COLO829 (cell line): ENCODE data around the gene SEBOX.
"Not testable (repeated sequence)": the region's sequence is repeated elsewhere in the genome, so short reads cannot be mapped to it uniquely, and the experiment has no call there.

ENCODE experiments used
- DNase-seq: peaks from one replicate; pipeline ENCODE4 v3.0.0; 2012; ENCODE audit warnings: low spot score

SEBOX gene

DNA sequence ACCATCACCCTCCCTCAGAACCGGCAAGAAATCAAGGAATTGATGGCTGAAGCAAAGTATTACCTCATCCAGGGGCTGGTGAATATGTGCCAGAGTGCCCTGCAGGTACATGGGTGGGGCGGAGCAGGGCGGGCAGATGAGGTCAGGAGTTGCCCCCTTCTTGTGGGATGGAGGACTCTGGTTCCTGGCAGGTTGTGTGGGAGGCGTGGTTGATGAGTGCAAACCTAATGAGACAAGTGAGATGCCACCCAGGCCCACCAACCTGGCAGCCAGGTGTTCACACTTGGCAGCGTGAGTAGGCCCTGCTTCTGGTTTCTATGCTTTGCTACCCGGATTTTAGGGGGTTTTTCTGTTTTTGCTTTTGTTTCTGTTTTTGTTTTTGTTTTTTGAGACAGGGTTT, 24.6 kb downstream of the SEBOX start:
- DNase-seq: no peak

DNA sequence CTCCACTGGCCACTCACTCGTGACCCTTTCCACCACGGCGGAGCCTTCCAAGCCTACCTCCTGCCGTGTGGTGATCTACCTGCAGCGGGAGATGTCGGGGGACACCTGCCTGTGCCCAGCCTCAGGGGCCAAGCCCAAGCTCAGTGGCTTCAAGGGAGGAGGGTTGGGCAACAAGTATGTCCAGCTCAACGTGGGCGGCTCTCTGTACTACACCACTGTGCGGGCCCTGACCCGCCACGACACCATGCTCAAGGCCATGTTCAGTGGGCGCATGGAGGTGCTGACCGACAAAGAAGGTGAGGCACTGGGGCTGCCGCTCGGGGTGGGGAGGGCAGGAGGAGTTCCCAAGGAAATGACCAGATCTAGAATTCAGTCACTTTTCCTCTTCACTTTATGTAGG, 25.6 kb downstream of the SEBOX start:
- DNase-seq: no peak

DNA sequence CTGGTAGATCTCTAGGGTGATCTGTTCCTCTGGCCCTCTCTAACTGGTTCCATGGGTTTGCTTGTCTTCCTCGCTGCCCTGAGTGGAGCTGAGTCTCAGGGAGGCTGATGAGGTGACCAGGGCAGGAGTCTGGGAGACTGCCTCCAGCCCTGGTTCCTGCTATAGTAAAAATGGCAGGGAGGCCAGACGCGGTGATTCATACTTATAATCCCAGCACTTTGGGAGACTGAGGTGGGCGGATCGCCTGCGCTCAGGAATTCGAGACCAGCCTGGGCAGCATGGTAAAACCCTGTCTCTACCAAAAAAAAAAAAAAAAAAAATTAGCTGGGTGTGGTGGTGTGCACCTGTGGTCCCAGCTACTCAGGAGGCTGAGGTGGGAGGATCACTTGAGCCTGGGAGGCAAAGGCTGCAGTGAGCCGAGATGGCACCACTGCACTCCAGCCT, 26.2 kb downstream of the SEBOX start:
- not testable (repeated sequence) for DNase-seq

DNA sequence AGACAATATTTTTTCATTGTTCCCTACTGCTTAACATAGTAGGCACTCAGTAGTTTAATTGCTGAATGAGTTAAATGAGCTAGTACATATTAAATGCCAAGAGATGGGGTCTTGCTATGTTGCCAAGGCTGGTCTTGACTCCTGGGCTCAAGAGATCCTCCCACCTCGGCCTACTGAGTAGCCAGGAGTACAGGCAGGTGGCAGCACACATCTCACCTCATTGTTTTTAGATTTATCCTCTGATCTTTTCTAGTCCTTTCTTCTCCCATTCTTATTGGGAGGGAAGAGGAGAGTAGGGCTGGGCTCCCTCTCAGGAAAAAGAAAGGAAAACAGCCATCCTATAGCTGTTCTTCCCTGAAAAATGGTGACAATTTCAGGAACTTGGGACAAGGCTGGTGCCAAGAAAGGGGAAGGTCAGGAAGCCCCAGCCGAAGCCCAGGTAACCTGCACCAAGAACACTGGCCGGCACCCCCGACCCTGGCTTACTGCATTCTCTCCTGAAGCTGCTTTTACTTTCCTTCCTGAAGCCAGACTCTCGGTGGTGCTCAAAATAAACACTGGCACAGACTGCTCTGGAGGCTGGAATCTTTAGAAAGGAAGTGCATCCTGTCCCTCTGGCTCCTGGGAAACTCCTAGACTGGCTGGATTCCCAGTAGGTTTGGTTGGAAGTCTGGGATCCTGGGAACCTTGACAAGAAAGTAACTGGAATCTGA, 26.8 kb downstream of the SEBOX start:
- no peak for DNase-seq

DNA sequence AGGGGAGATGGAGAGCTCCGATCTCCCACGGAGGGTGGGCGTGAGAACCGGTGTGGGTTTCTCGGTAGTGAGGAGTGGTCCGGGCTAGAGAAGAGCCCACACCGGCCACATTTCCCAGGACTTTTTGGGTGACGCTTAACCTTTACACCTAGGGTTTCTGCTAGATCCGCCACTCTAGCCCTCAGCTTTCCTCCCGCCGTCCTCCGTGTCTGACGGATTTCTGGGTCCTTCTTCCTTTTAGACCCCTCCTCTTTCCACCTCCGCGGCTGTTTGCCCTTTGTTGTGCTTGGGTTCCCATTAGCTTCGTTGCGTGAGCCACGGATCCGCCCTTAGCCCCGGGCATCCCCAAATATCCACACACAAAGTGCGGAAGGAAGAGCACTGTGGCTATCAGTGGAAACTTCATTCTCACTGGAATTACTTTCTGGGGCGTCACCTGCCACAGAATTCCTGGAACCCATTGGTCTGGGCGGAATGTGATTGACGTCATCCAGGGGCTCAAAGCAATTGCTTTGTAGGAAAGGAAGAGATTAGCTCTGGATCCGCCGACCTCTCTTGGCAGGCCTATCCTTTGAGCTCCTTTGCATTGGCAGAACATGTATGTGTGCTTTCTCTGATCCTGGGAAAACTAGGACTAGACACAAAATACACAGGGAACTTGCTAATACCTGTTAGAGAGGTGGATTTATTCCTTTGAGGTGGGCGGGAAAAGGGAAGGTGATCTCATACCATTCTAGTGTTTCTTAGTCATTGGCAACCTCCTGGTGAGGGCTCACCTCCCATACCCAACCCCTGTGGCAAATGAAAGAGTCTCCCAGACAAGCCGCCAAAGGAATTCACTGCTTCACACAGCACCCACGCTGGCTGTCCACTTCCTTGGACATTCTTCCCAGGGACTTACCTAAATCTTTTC, 28.8 kb downstream of the SEBOX start:
- peak; percentile 32 for DNase-seq

DNA sequence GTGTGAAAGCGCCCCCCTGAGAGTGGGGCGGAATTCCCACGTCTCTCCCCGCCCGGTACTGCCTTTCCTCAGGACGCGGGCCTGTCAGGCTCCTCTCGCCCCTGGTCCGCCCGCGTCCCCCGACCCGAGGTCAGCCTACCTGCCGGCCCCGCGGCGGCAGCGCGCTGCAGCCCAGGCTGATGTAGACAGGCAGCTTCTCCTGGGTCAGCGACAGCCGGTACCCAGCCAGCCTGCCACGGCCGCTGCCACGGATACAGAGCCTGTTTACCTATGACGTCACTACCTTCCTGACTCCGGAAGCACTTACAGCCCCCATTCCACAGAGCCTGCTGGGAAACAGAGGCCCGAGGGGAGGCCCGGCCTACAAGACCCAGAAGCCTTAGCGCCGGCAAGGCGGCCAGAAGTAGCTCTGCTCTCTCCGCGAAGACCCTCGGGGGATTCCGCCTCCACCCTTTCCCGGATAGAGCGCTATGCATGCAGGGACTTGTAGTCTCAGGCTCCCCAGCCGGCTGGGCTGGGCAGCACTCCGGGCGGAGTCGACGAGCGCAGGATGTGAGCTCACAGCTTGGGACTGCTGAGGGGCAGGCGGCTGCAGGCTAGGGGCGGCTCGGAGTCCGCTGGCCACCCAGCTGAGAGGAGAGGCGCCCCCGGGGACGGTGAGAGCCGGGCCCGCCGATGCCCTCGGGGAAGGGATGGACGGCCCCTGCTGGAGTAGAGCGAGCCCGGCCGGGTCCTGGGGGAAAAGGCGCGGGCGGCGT, 29.6 kb downstream of the SEBOX start, which contains the start of the genes IFT20 and TNFAIP1:
TSS of gene IFT20 (minus strand) at position 272 of the 758 bp plus-strand sequence. CDS start 3,487 bp downstream, outside the sequence.
TSS of gene TNFAIP1 (plus strand) at position 561 of the 758 bp plus-strand sequence. CDS start 3,761 bp downstream, outside the sequence.
- DNase-seq: peak; percentile 96

DNA sequence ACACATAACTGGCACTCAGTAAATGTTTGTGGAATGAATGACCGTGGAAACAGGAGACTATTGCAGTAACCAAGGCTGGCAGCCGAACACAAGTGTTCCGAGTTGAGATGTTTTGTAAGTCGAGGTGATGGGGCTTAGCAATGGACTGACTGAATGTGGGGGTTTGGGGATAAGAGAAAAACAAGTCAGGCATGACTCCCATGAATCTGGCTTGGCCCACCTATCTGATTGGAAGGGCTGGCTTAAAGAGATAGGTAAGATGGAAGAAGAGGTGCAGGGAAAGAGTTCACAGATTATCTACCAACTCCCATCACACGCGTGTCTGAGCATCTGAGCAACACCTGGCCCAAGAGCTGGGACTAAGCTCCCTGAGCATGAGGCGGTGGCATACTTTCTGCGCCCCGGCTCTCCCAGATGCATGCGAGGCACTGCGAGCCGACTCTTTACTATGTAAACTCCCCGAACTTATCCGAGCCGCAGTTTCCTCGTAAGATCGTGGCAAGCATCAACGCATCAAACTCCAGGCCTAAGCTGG, 30.3 kb downstream of the SEBOX start:
- no peak for DNase-seq

DNA sequence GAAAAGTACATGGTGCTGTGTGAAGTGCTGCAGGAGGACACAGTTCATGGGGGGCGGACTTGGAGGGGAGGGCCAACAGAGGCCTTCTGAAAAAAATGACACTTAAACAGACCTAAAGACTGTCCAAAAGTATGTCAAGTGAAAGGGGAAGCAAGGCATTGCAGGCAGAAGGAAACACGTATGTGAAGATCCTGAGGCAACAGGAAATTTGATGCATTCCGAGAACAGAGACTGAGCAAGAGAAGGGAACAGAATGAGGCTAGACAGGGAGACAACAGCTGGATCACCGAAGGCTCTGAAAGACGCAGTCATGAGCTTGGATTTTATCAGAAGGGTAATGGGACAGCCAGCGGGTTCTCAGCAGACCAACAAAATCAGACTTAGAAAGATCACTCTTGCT, 30.8 kb downstream of the SEBOX start:
- no peak for DNase-seq

DNA sequence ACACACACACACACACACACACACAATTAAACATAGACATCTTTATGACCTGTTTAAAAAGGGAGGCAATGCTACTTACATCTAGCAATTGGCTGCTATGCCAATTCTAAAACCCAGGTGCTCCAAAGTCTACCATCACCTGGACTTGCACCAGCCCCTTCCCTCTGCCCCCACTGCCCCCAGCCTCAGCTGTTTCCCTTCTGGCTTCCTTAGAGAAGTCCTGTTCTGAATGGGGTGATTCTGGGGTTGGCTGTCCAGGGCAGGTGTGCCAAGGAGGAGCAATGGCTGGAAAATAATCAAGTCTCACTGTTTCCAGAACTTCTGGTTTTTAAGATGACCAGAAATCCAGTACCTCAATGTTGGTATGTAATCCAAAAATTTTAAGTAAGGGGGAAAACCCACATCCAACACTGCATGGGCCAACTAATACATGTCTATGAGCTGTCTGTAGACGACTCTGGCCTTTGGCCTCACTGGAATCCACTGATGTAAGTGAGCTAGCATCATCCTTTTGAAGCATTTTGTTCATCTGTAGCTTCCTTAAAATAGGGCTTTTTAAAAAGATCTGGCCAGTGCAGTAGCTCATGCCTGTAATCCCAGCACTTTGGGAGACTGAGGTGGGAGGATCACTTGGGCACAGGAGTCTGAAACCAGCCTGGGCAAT, 31.8 kb downstream of the SEBOX start:
- no peak for DNase-seq

DNA sequence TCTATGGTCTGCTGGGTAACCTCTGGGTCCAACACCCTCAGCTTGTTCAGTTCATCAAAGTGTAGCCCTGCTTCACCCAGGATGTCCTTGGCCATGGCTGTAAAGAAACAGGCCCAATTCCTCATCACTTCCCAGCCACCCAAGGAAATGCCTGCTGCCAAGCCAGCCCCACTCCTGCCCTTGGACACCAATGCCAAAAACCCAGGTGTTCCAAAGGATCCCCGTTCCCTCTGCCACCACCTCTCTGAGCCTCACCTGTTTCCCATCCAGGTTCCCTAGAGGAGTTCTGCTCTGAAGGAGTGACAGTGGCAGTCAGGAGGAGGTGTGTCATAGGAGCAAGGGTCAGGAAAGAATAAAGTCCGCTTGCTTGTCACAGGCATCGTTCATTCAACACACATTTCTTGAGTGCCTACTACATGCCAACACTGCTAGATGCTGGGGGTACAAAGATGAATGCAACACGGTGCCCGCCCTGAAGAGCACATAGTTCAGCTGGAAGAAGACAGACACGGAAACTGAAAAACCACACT, 33.0 kb downstream of the SEBOX start:
- DNase-seq: no peak

DNA sequence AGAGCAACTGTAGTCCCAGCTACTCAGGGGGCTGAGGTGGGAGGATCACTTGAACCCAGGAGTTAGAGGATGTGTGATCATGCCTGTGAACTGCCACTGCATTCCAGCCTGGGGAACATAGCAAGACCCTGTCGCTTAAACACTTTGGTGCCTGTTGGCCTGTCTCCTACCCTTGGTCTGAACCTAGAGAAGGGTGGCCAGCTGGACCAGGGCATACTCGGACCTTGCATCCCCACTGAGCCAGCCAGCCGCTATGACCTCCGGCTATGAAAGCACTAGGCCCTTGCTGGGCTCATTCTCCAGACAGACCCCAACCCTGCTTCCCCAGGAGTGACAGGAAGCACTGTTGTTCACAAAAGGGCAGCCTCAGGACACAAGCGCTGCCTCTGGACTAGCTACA, 34.3 kb downstream of the SEBOX start:
- DNase-seq: no peak

DNA sequence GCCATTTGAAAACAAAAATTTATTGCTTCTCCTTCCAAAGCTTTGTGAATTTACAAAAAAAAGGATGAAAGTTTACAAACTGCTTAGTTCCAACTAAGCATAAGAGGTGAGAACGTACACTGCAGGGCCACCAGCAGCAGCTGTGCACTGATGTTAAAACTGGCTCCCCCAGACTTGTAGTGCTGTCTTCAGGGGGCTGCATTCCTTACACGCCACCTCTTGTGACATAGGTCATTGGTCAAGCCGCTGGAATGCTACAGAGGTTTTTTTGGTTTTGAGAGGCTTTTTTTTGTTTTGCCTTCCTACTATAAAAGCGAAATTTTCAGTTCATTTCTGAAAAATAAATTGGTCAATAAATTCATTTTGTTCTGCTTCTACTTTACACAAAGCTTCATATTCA, 36.7 kb downstream of the SEBOX start:
- DNase-seq: no peak

DNA sequence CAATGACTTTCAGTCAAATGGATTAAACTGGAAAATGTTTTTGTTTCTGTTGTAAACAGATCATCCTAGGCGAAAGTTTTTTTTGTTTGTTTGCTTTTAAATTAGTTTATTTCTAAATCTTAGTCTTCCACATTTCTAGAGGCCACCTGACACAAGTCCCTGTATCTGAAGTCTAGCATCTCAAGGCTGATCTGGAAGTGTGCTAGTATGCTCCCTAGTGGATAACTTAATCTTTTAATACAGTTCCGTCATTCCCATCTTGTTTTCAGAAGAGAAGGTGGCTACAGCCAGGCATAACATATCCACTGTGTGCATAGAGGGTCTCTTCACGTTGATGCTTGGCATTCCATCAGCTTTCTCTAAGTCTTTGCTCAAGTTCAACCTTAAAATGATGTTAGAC, 37.3 kb downstream of the SEBOX start:
- no peak for DNase-seq

DNA sequence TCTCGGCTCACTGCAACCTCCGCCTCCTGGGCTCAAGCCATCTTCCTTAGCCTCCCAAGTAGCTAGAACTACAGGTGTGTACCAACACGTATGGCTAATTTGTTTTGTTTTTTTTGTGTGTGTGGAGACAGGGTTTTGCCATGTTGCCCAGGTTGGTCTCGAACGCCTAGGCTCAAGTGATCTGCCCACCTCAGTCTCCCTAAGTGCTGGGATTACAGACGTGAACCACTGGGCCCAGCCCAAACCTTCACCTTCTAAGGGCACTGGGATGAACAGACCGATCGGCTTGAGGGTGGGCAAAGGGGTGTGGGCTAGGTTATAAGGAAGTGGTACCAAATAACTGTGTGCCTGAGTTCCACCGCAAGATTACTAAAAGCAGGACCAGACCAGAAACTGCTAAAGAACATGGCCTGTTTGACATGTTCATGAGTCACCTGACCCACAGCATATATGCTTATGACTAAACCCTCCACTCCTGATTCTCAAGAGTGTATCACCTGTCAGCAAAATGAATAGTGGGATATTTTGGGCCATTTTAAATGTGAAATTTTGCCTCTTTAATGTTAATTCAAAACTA, 37.9 kb downstream of the SEBOX start:
- no peak for DNase-seq

DNA sequence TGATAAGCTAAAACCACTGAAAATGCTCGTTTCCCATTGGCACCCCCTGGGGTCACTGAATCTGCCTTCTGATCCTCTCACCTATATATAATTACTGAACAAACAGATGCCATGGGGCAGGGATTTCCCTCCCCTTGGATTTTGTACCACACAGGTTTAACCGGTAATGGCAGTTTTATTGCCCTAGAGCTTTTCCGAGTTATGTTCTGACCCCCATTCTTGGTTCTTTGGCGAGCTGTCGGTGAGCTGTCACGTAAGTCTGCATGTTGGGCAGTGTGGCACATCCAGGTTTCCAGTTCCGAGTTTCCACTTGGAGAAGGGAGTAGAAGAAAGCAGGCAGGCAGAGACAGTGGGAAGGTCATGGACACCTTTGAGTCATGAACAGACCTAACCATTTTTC, 38.9 kb downstream of the SEBOX start:
- no peak for DNase-seq

DNA sequence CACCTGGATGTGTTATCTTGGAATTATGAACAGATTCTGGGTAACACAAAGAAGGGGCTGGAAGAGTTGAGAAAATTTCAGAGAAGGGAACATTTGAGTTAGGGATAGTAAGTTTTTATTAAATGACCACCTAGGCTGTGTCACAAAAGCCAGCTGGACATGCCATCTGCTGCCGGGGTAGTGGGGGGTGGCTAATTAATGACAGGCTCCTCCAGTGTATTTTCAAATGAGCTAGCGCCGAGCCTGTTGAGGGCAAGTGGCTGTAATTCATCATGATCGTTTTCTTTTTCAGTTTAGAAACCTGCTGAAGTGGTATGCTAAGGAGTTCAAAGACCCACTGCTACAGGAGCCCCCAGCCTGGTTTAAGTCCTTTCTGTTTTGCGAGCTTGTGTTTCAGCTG, 39.8 kb downstream of the SEBOX start:
- no peak for DNase-seq

DNA sequence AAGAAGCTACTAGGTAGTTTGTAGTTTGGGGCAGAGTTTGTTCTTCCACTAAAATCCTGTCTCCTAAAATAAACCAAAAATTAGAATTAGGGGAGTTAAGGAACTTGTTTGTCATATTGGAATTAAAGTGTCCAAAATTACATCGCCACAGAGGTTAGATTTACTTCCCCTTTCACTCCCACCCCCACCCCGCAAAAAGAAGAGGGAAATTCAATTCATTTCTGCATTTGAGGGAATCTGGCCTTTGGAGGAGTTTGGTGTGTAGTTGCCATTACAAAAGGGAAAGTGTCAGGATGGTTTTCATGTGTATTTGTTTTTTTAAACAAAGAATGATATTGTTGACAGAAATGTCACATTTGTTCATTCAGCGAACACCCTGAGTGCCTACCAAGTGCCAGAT, 40.2 kb downstream of the SEBOX start:
- no peak for DNase-seq

DNA sequence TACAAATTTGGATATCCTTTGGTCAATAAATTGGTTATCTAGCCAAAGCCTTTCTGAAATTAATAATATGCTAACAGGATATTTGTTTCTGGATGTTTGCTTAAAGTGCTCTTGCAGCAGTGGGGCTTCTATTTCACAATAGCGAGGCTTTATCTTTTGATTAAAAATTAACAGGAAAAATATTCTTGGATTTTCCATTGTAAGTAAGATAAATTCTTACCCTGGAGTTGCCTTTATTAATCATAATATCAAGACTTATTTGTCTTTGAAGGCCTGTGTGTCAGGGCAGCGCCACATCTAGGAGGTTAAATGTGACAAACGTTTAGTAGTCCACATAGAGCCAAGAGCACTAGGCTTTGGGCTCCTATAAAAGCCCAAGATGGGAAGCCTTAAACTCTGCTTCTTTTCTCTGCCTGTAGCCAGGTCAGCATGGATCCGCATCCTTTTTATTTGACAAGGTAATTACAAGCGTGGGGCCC, 40.7 kb downstream of the SEBOX start:
- no peak for DNase-seq

DNA sequence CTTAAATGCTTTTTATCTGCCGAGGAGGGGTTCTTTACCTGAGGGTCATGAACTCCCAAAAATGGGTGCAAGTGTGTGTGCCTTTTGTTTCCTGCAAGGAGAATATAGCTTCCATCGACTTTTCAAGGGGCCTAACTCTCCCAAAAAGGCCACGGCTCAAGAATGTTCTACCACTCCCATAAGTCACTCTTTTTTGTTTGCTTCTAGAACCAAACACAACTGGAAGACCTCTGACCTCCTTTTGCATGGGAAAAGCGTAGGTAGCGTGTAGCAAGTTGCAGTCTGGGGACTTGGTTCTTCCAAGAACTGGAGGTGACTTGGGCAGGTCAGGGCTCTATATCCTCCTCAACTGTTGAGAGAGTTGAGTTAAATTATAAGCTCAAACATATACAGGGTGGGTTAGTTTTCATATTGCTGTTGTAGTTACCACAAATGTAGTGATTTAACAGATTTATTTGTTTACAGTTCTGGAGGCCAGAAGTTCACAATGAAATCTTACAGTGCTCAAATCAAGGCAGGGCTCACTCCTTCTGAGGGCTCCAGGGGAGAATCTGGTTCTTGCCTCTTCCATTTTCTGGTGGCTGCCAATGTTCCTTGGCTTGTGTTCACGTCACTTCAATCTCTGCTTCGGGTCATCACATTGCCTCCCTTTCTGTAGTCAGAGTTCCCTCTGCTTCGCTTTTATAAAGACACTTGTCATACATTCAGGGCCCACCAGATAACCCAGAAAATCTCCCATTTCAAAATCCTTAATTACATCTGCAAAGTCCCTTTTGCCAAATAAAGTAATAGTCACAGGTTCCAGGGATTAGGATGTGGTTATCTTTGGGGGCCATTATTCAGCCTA, 44.6 kb downstream of the SEBOX start:
- no peak for DNase-seq

DNA sequence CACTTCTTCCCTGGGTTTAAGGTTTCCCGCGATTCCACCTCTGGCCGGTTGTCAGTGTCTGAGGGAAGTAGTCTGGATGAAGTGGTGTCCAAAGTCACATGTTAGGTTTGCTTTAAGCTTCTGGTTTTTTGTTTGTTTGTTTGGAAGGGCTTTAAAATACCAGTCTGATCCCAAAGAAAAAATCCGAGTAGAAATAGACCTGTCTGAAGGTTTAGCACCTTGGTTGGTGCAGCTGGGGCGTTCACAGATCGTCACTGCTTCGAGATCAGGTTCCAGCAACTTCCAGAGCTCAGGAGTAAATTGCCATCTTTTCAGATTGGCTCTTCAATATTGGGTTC, 45.4 kb downstream of the SEBOX start:
- DNase-seq: no peak
